ENCODE data around the gene DCANP1.

GRCh38 chr5:135471726-135472125 lies 24.6 kb upstream of the DCANP1 start:
- no peak for TF ChIP-seq CTCF (conservative IDR thresholded peaks at IDR 0.05; ENCODE audit: low read length)
- TF ChIP-seq EZH2phosphoT487 (IDR thresholded peaks at IDR 0.05; ENCODE audit: borderline replicate concordance, low read depth, low read length), result no peak
